ENCODE data around the gene TRIM34.

Gene TRIM34

GRCh38 chr11:5604896-5605295 lies 19.9 kb upstream of the TRIM34 start:
- no peak overlapping the region for H3K4me3 ChIP-seq (ENCODE audit: low read depth, low read length)
- no peak for TF ChIP-seq CTCF (IDR thresholded peaks at IDR 0.05; ENCODE audit: borderline replicate concordance, insufficient read depth, low read depth, low read length)

- no peak overlapping the region for H3K4me3 ChIP-seq (ENCODE audit: low read depth, low read length)
- 0 out of 2 replicates have a peak, but pooled peaks have one; percentile 7 for TF ChIP-seq CTCF (IDR thresholded peaks at IDR 0.05; ENCODE audit: borderline replicate concordance, insufficient read depth, low read depth, low read length)
Observed at GRCh38 chr11:5605849-5606248, 19.0 kb upstream of the TRIM34 start.

- no peak for TF ChIP-seq CTCF (IDR thresholded peaks at IDR 0.05; ENCODE audit: borderline replicate concordance, insufficient read depth, low read depth, low read length)
Observed at GRCh38 chr11:5608808-5609207, 16.0 kb upstream of the TRIM34 start.

GRCh38 chr11:5610446-5610845 lies 14.4 kb upstream of the TRIM34 start:
- no peak for TF ChIP-seq CTCF (IDR thresholded peaks at IDR 0.05; ENCODE audit: borderline replicate concordance, insufficient read depth, low read depth, low read length)

More at GRCh38 chr11:5608808-5609207, 16.0 kb upstream of the TRIM34 start:
- H3K4me3 ChIP-seq (ENCODE audit: low read depth, low read length): no peak overlapping the region

GRCh38 chr11:5611627-5612026 lies 13.2 kb upstream of the TRIM34 start:
- no peak overlapping the region for H3K4me3 ChIP-seq (ENCODE audit: low read depth, low read length)
- TF ChIP-seq CTCF (IDR thresholded peaks at IDR 0.05; ENCODE audit: borderline replicate concordance, insufficient read depth, low read depth, low read length): no peak

More at GRCh38 chr11:5610446-5610845, 14.4 kb upstream of the TRIM34 start:
- H3K4me3 ChIP-seq (ENCODE audit: low read depth, low read length): no peak overlapping the region

- H3K4me3 ChIP-seq (ENCODE audit: low read depth, low read length): no peak overlapping the region
- no peak for TF ChIP-seq CTCF (IDR thresholded peaks at IDR 0.05; ENCODE audit: borderline replicate concordance, insufficient read depth, low read depth, low read length)
Observed at GRCh38 chr11:5618807-5619206, 6.0 kb upstream of the TRIM34 start.

GRCh38 chr11:5620651-5621521 lies 3.9 kb upstream of the TRIM34 start:
- no peak overlapping the region for H3K4me3 ChIP-seq (ENCODE audit: low read depth, low read length)
- no peak for TF ChIP-seq CTCF (IDR thresholded peaks at IDR 0.05; ENCODE audit: borderline replicate concordance, insufficient read depth, low read depth, low read length)
